ENCODE data around the gene NELFB. TPM values are rescaled to one million over a fixed set of nuclear protein-coding genes. Genes with fewer than 3 reads are reported as not detected.

Gene NELFB
- polyA plus RNA-seq, 4 donors = 34.7 to 62.5 (median 40.1) TPM

- H3K27ac ChIP-seq (ENCODE audit: low read depth in 1 of 3, low read length in 2 of 3) = no peak overlapping the region
- H3K4me1 ChIP-seq (ENCODE audit: control insufficient read depth in 3 of 3, insufficient read depth in 2 of 3, low read depth in 1 of 3, low read length in 2 of 3) = peaks cover 0 to 55% (median 0%) of the 10 kb centered on the region in 3 donors
Observed at GRCh38 chr9:137221506-137222111, 33.5 kb upstream of the NELFB start.

DNA sequence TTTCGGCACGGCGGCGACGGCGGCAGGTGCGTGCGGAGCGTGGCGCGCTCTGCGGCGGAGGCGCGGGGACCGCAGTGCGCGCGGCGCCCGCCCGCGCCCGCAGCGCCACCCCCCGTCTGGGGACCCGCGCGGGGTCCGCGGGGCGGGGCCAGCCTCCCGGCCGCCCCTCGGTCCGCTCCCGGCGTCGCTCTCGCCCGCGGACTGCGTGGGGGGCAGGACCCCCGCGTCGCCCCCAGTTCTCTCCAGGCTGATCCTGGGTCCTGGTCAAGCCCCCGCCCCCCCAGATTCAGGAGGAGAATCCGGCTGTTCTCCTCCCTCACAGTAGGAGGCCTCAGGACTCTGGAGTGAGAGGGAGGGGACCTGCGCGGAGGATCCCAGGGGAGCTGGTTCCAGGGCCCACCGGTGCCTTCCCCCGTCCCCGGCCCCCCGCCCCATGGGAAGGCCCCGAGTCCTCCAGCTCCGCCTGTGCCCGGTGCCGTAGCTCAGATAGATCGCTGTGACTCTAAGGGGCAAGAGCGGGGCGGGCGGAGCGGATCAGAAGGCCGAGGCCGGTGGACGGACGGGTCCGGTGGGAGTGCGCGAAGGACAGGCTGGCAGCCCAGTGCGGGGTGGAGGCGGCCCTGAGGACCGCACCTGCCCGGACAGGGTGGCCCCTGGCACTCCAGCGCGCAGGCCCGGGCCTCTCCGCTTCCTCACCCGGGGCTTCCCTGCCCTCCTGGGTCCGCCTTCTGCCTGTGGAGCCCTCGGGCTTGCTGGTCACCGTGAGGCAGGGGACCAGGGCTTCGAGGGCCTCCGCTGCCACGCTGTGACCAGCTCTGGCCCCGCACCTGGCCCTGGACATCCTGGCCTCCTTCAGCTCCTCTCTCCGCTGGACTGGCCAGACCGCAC is 32.7 kb upstream of the NELFB start, which contains the start of gene RNF208:
TSS of gene RNF208 (minus strand) at position 51 of the 888 bp plus-strand sequence. CDS start 1,028 bp downstream, outside the sequence.
- Histone ChIP-seq H3K27ac (ENCODE audit: low read depth in 1 of 3, low read length in 2 of 3) (peak within 1 kb of the TSS; percentile 86 to 90 (median 89)), H3K27me3 (ENCODE audit: control insufficient read depth in 3 of 3, insufficient read depth in 3 of 3, low read length in 3 of 3) (no peaks in the 10 kb centered on the region), H3K4me1 (ENCODE audit: control insufficient read depth in 3 of 3, insufficient read depth in 2 of 3, low read depth in 1 of 3, low read length in 2 of 3) (peaks cover 0 to 56% (median 0%) of the 10 kb centered on the region in 3 donors), H3K9me3 (ENCODE audit: control insufficient read depth in 2 of 2, insufficient read depth in 1 of 2, low read depth in 1 of 2, low read length in 1 of 2) (no peaks in the 10 kb centered on the region), H3K4me3 (ENCODE audit: low read depth in 1 of 3, low read length in 3 of 3) (peak within 1 kb of the TSS; percentile 60 to 84 (median 61)), H3K36me3 (ENCODE audit: control insufficient read depth in 3 of 3, insufficient read depth in 2 of 3, low read depth in 1 of 3, low read length in 3 of 3) (peaks cover 0 to 24% (median 0%) of the 10 kb centered on the region in 3 donors)
- DNase-seq = peak in 1 of 2 donors; percentile 70
- no peak for FAIRE-seq
- WGBS, 3 donors = 3 to 5% (median 4%) methylated on average over 42 to 88 of the region's 88 CpGs

More at GRCh38 chr9:137221506-137222111, 33.5 kb upstream of the NELFB start:
- H3K36me3 ChIP-seq (ENCODE audit: control insufficient read depth in 3 of 3, insufficient read depth in 2 of 3, low read depth in 1 of 3, low read length in 3 of 3) = peaks cover 0 to 28% (median 0%) of the 10 kb centered on the region in 3 donors
- DNase-seq (peak in 1 of 2 donors; percentile 48), FAIRE-seq (no peak)
- H3K27me3 ChIP-seq (ENCODE audit: control insufficient read depth in 3 of 3, insufficient read depth in 3 of 3, low read length in 3 of 3) = no peaks in the 10 kb centered on the region
- H3K4me3 ChIP-seq (ENCODE audit: low read depth in 1 of 3, low read length in 3 of 3) = peak overlapping the region; percentile 32 to 61 (median 35)
- H3K9me3 ChIP-seq (ENCODE audit: control insufficient read depth in 2 of 2, insufficient read depth in 1 of 2, low read depth in 1 of 2, low read length in 1 of 2) = no peaks in the 10 kb centered on the region
- WGBS, 3 donors = 1 to 10% (median 6%) methylated on average over 38 to 61 of the region's 61 CpGs

DNA sequence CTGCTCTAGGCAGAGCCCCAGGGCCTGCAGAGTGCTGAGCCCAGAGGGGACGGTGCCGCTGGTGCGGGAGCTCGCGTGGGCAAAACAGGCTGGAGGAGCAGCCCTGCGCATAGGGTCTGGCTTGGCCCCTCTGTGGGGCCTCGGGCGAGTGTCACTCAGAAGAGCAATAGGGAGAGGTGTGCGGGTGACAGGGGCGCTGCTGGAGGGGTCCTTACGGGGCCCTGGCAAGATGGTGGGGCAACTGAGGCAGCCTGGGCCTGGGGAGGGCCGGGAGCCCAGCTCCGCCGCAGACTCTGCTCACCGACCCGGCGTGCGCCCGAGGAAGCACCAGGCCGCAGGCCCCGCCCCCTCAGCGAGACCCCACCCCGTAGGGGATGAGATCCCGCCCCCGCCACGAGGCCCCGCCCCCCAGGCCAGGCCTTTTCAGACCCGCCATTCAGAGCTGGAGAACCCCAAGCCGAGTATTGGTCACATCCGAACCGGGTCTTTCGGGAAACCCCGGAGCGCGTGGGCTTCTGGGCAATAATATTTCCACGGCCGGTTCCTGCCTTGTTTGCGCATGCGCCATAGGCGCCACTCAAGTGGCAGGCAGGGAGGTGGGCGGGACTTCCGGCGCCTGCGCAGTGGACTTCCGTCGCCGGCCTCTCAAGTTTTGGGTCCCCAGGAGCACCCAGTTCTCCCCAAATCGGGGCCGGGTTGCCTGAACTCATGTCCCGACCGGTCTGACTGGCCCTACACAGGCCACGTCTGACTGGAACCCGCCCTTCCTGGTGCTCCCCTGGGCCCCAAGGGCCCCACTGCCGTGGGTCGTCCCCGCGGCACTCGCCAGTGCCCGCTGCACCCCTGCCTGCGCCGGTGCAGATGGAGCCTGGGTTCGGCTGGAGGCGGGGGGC is 31.8 kb upstream of the NELFB start:
- DNase-seq (peak; percentile 98 to 99), FAIRE-seq (no peak)
- Histone ChIP-seq H3K36me3 (ENCODE audit: control insufficient read depth in 3 of 3, insufficient read depth in 2 of 3, low read depth in 1 of 3, low read length in 3 of 3) (peaks cover 0 to 21% (median 0%) of the 10 kb centered on the region in 3 donors), H3K9me3 (ENCODE audit: control insufficient read depth in 2 of 2, insufficient read depth in 1 of 2, low read depth in 1 of 2, low read length in 1 of 2) (no peaks in the 10 kb centered on the region), H3K27me3 (ENCODE audit: control insufficient read depth in 3 of 3, insufficient read depth in 3 of 3, low read length in 3 of 3) (no peaks in the 10 kb centered on the region), H3K4me3 (ENCODE audit: low read depth in 1 of 3, low read length in 3 of 3) (peak overlapping the region; percentile 60 to 84 (median 76)), H3K4me1 (ENCODE audit: control insufficient read depth in 3 of 3, insufficient read depth in 2 of 3, low read depth in 1 of 3, low read length in 2 of 3) (peaks cover 0 to 55% (median 0%) of the 10 kb centered on the region in 3 donors), H3K27ac (ENCODE audit: low read depth in 1 of 3, low read length in 2 of 3) (peak overlapping the region; percentile 90 to 93 (median 91))
- WGBS, 3 donors = 1% methylated on average over 49 to 63 of the region's 63 CpGs

DNA sequence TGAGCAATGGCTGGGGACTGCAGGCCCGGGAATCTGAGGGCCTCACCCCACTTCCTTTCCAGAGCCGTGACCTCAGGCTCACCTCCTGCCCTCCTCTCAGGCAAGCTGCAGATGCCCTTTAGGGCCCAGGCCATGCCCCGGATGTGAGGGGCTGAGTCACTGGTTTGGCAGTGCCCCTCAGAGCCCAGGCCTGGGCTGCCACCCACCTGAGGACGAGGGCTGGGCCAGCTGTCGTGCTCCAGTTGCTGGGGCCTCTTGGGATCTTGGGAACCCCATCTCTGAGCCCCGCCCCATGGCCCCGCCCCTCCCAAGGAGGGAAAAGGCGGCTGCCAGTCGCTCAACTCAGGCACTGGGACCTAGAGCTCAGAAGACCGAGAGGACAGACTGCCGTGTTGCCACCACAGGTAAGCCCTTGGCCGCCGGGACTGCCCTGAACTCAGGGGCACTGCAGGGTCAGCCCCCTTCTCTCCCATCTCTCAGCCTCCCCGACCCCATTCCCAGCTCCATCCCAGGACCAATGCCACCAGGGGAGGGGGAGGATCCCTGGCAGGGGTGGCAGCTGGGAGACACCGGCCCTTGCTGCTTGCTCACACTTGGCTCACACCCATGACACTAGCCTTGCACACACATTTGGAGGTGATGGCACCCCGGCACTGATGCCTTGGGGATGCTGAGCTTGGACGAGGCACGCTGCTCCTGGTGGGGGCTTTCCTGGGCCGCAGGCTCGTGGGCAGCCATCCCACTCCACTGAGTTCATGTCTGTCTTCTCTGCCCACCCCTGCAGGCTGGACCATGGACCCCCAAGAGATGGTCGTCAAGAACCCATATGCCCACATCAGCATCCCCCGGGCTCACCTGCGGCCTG is 30.1 kb upstream of the NELFB start, which contains the start of gene CYSRT1:
TSS of gene CYSRT1 (plus strand) at position 345 of the 865 bp plus-strand sequence. CDS start at position 793, 448 bp downstream.
- H3K4me3 ChIP-seq (ENCODE audit: low read depth in 1 of 3, low read length in 3 of 3) = peak within 1 kb of the TSS in 2 of 3 donors; percentile 76 to 84
- DNase-seq (peak; percentile 53 to 82), FAIRE-seq (no peak)
- H3K36me3 ChIP-seq (ENCODE audit: control insufficient read depth in 3 of 3, insufficient read depth in 2 of 3, low read depth in 1 of 3, low read length in 3 of 3) = peaks cover 0 to 8% (median 0%) of the 10 kb centered on the region in 3 donors
- H3K27ac ChIP-seq (ENCODE audit: low read depth in 1 of 3, low read length in 2 of 3) = peak within 1 kb of the TSS in 1 of 3 donors; percentile 91
- peaks cover 0 to 64% (median 1%) of the 10 kb centered on the region in 3 donors for H3K4me1 ChIP-seq (ENCODE audit: control insufficient read depth in 3 of 3, insufficient read depth in 2 of 3, low read depth in 1 of 3, low read length in 2 of 3)
- WGBS, 3 donors = 30 to 44% (median 44%) methylated on average over 22 to 23 of the region's 23 CpGs
- no peaks in the 10 kb centered on the region for H3K27me3 ChIP-seq (ENCODE audit: control insufficient read depth in 3 of 3, insufficient read depth in 3 of 3, low read length in 3 of 3)
- no peaks in the 10 kb centered on the region for H3K9me3 ChIP-seq (ENCODE audit: control insufficient read depth in 2 of 2, insufficient read depth in 1 of 2, low read depth in 1 of 2, low read length in 1 of 2)

DNA sequence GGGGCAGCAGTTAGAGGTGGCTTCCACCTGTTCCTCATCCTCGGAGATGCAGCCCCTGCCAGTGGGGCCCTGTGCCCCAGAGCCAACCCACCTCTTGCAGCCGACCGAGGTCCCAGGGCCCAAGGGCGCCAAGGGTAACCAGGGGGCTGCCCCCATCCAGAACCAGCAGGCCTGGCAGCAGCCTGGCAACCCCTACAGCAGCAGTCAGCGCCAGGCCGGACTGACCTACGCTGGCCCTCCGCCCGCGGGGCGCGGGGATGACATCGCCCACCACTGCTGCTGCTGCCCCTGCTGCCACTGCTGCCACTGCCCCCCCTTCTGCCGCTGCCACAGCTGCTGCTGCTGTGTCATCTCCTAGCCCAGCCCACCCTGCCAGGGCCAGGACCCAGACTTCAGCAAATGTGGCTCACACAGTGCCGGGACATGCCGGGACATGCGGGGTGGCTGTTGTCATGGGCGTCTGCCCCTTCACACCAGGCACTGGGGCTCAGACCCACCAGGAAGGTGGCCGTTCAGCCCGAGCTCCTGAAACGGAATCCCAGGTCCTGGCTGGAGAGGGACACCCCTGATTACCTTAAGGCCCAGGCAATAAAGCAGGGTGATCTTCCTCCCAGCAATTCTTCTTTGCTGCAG is 29.3 kb upstream of the NELFB start:
- Histone ChIP-seq H3K36me3 (ENCODE audit: control insufficient read depth in 3 of 3, insufficient read depth in 2 of 3, low read depth in 1 of 3, low read length in 3 of 3) (peaks cover 0 to under 1% (median 0%) of the 10 kb centered on the region in 3 donors), H3K27me3 (ENCODE audit: control insufficient read depth in 3 of 3, insufficient read depth in 3 of 3, low read length in 3 of 3) (no peaks in the 10 kb centered on the region), H3K4me3 (ENCODE audit: low read depth in 1 of 3, low read length in 3 of 3) (peak overlapping the region in 1 of 3 donors; percentile 11), H3K27ac (ENCODE audit: low read depth in 1 of 3, low read length in 2 of 3) (peak overlapping the region in 1 of 3 donors; percentile 69), H3K9me3 (ENCODE audit: control insufficient read depth in 2 of 2, insufficient read depth in 1 of 2, low read depth in 1 of 2, low read length in 1 of 2) (no peaks in the 10 kb centered on the region), H3K4me1 (ENCODE audit: control insufficient read depth in 3 of 3, insufficient read depth in 2 of 3, low read depth in 1 of 3, low read length in 2 of 3) (peaks cover 0 to 71% (median 8%) of the 10 kb centered on the region in 3 donors)
- WGBS, 3 donors = 83 to 86% (median 83%) methylated on average over 19 to 21 of the region's 21 CpGs
- FAIRE-seq = no peak
- peak in 1 of 2 donors; percentile 35 for DNase-seq

DNA sequence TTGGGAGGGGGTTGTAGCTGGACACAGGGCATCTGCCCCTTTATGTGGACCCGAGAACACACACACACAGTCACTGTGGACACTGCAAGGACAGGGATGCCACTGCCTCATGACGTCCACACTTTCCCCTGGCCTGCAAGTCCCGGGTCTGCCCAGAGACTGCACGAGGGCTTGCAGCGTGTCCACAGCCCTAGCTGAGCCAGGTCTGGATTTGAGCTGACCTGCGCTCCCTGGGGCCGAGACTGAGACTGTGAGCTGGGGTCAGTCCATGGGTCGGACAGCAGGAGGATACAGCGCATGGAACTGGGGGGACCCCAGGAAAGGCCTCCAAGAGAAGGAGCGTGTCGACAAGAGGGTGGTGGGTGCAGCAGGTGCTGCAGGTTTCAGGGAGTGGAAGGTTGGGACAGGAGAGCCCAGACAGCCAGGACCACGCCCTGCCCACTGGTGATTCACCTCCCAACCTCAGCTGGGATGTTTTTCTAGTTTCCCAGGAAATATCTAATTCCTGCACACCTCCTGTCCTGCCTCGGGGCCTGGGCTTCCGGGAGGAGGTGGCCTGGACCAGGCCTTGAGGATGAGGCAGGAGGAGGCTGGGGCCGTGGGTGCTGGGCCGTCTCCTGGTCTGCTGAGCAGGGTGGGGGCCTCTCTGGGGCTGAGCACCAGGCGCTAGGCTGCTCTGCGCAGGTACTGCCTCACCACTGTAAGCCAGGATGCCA is 28.6 kb upstream of the NELFB start:
- Histone ChIP-seq H3K4me1 (ENCODE audit: control insufficient read depth in 3 of 3, insufficient read depth in 2 of 3, low read depth in 1 of 3, low read length in 2 of 3) (peaks cover 0 to 78% (median 11%) of the 10 kb centered on the region in 3 donors), H3K27ac (ENCODE audit: low read depth in 1 of 3, low read length in 2 of 3) (peak overlapping the region in 1 of 3 donors; percentile 69), H3K36me3 (ENCODE audit: control insufficient read depth in 3 of 3, insufficient read depth in 2 of 3, low read depth in 1 of 3, low read length in 3 of 3) (peaks cover 0 to 6% (median 0%) of the 10 kb centered on the region in 3 donors), H3K9me3 (ENCODE audit: control insufficient read depth in 2 of 2, insufficient read depth in 1 of 2, low read depth in 1 of 2, low read length in 1 of 2) (no peaks in the 10 kb centered on the region), H3K4me3 (ENCODE audit: low read depth in 1 of 3, low read length in 3 of 3) (no peak overlapping the region), H3K27me3 (ENCODE audit: control insufficient read depth in 3 of 3, insufficient read depth in 3 of 3, low read length in 3 of 3) (no peaks in the 10 kb centered on the region)
- 60 to 71% (median 65%) methylated on average over 16 to 18 of the region's 18 CpGs for WGBS, 3 donors
- DNase-seq (peak in 1 of 2 donors; percentile 55), FAIRE-seq (no peak)

Data from small intestine (tissue), 7 donors.